IPS DF 6.9 (cell line): ENCODE measurements around the gene ITM2C.

ENCODE experiments used
- DNase-seq: peaks from one replicate; pipeline ENCODE4 v3.0.0-alpha.2; 2013; ENCODE audit warnings: low read depth, low spot score
- H3K27ac ChIP-seq: one replicate; pipeline ENCODE4 v1.5.1; 2013; ENCODE audit warnings: low read length, control low read depth
- H3K27me3 ChIP-seq: 2 replicates; pipeline ENCODE4 v1.6.1; 2013; ENCODE audit warnings: mild to moderate bottlenecking, low read length; ENCODE audit not compliant: control insufficient read depth, insufficient read depth
- H3K36me3 ChIP-seq: 2 replicates; pipeline ENCODE4 v1.6.1; 2013; ENCODE audit warnings: low read length; ENCODE audit not compliant: control insufficient read depth, insufficient read depth
- H3K4me1 ChIP-seq: 2 replicates; pipeline ENCODE4 v1.6.1; 2013; ENCODE audit warnings: low read length; ENCODE audit not compliant: control insufficient read depth, insufficient read depth
- H3K4me3 ChIP-seq: 2 replicates; pipeline ENCODE4 v1.5.1; 2013; ENCODE audit warnings: mild to moderate bottlenecking, low read length
- H3K9me3 ChIP-seq: 2 replicates; pipeline ENCODE4 v1.6.1; 2013; ENCODE audit warnings: low read length, inconsistent platforms; ENCODE audit not compliant: control insufficient read depth, insufficient read depth
- WGBS: extraction: QIAGEN DNeasy Blood & Tissue Kit; methylation state at CpG from one replicate; pipeline ENCODE4 v1.1.7; 2013; ENCODE audit warnings: mixed read lengths, missing lambda C conversion rate; ENCODE audit not compliant: insufficient read length, insufficient coverage; 5-methylcytosine and 5-hydroxymethylcytosine counted together

ITM2C gene

GRCh38 chr2:230827774-230828271 lies 36.9 kb upstream of the ITM2C start:
- H3K36me3 ChIP-seq: no peaks in the 10 kb centered on the region; the same call in 1 of the 2 replicates
- H3K27ac ChIP-seq: no peak overlapping the region
- no peaks in the 10 kb centered on the region for H3K9me3 ChIP-seq
- no peak for DNase-seq
- H3K4me3 ChIP-seq: no peak overlapping the region
- H3K27me3 ChIP-seq: no peaks in the 10 kb centered on the region
- H3K4me1 ChIP-seq: no peaks in the 10 kb centered on the region
- no CpG with 5 or more reads among the region's 36 CpGs for WGBS

GRCh38 chr2:230828272-230828961 lies 36.3 kb upstream of the ITM2C start:
- no peak overlapping the region for H3K27ac ChIP-seq
- WGBS: no CpG with 5 or more reads among the region's 61 CpGs
- no peaks in the 10 kb centered on the region; the same call in 1 of the 2 replicates for H3K36me3 ChIP-seq
- no peaks in the 10 kb centered on the region for H3K27me3 ChIP-seq
- no peak overlapping the region for H3K4me3 ChIP-seq
- H3K4me1 ChIP-seq: no peaks in the 10 kb centered on the region
- no peak for DNase-seq
- H3K9me3 ChIP-seq: no peaks in the 10 kb centered on the region

- H3K36me3 ChIP-seq: no peaks in the 10 kb centered on the region; the same call in 1 of the 2 replicates
- no CpG with 5 or more reads among the region's 14 CpGs for whole genome bisulfite sequencing
Observed at GRCh38 chr2:230829293-230829692, 35.4 kb upstream of the ITM2C start.

GRCh38 chr2:230829959-230830358 lies 34.8 kb upstream of the ITM2C start:
- no peaks in the 10 kb centered on the region for H3K27me3 ChIP-seq
- H3K27ac ChIP-seq: no peak overlapping the region
- no CpG with 5 or more reads among the region's 7 CpGs for WGBS
- H3K9me3 ChIP-seq: no peaks in the 10 kb centered on the region
- no peaks in the 10 kb centered on the region for H3K4me1 ChIP-seq
- no peak for DNase-seq
- no peaks in the 10 kb centered on the region; the same call in 1 of the 2 replicates for H3K36me3 ChIP-seq
- no peak overlapping the region for H3K4me3 ChIP-seq

More at GRCh38 chr2:230829293-230829692, 35.4 kb upstream of the ITM2C start:
- no peak overlapping the region for H3K27ac ChIP-seq
- no peaks in the 10 kb centered on the region for H3K27me3 ChIP-seq
- DNase-seq: no peak
- H3K4me3 ChIP-seq: no peak overlapping the region
- no peaks in the 10 kb centered on the region for H3K9me3 ChIP-seq
- no peaks in the 10 kb centered on the region for H3K4me1 ChIP-seq

- Histone ChIP-seq H3K4me1 (no peaks in the 10 kb centered on the region), H3K36me3 (no peaks in the 10 kb centered on the region; the same call in 1 of the 2 replicates), H3K9me3 (no peaks in the 10 kb centered on the region), H3K27ac (no peak overlapping the region), H3K4me3 (no peak overlapping the region), H3K27me3 (no peaks in the 10 kb centered on the region)
- WGBS: no CpG with 5 or more reads among the region's 7 CpGs
- no peak for DNase-seq
Observed at GRCh38 chr2:230830428-230830827, 34.3 kb upstream of the ITM2C start.

GRCh38 chr2:230840301-230840700 lies 24.4 kb upstream of the ITM2C start:
- Histone ChIP-seq H3K9me3 (no peaks in the 10 kb centered on the region), H3K4me3 (no peak overlapping the region), H3K4me1 (no peaks in the 10 kb centered on the region), H3K27me3 (no peaks in the 10 kb centered on the region), H3K36me3 (no peaks in the 10 kb centered on the region), H3K27ac (no peak overlapping the region)
- no peak for DNase-seq
- WGBS: no CpG with 5 or more reads among the region's 2 CpGs

- no peak for DNase-seq
- Histone ChIP-seq H3K36me3 (no peaks in the 10 kb centered on the region), H3K9me3 (no peaks in the 10 kb centered on the region), H3K4me1 (no peaks in the 10 kb centered on the region), H3K4me3 (no peak overlapping the region), H3K27me3 (no peaks in the 10 kb centered on the region), H3K27ac (no peak overlapping the region)
- no CpG with 5 or more reads among the region's 6 CpGs for WGBS
Observed at GRCh38 chr2:230842473-230842872, 22.3 kb upstream of the ITM2C start.

GRCh38 chr2:230843132-230843531 lies 21.6 kb upstream of the ITM2C start:
- WGBS: no CpG with 5 or more reads among the region's 4 CpGs
- H3K36me3 ChIP-seq: no peaks in the 10 kb centered on the region
- DNase-seq: no peak
- no peak overlapping the region for H3K27ac ChIP-seq
- H3K4me3 ChIP-seq: no peak overlapping the region
- H3K9me3 ChIP-seq: no peaks in the 10 kb centered on the region
- H3K4me1 ChIP-seq: no peaks in the 10 kb centered on the region
- no peaks in the 10 kb centered on the region for H3K27me3 ChIP-seq

- no CpG with 5 or more reads among the region's 6 CpGs for WGBS
- peaks cover 3% of the 10 kb centered on the region; the same call in 1 of the 2 replicates for H3K4me1 ChIP-seq
- no peaks in the 10 kb centered on the region for H3K36me3 ChIP-seq
- H3K4me3 ChIP-seq: no peak overlapping the region
- no peaks in the 10 kb centered on the region for H3K9me3 ChIP-seq
- no peak for DNase-seq
- H3K27me3 ChIP-seq: no peaks in the 10 kb centered on the region
- no peak overlapping the region for H3K27ac ChIP-seq
Observed at GRCh38 chr2:230846360-230846759, 18.4 kb upstream of the ITM2C start.

GRCh38 chr2:230847883-230848388 lies 16.8 kb upstream of the ITM2C start:
- no peaks in the 10 kb centered on the region for H3K36me3 ChIP-seq
- no peaks in the 10 kb centered on the region for H3K9me3 ChIP-seq
- no peaks in the 10 kb centered on the region for H3K27me3 ChIP-seq
- H3K4me3 ChIP-seq: no peak overlapping the region
- WGBS: no CpG with 5 or more reads among the region's 32 CpGs
- H3K4me1 ChIP-seq: peaks cover 3% of the 10 kb centered on the region; the same call in 1 of the 2 replicates
- H3K27ac ChIP-seq: no peak overlapping the region
- DNase-seq: no peak
